ENCODE measurements around the gene GIPC2.

DNA sequence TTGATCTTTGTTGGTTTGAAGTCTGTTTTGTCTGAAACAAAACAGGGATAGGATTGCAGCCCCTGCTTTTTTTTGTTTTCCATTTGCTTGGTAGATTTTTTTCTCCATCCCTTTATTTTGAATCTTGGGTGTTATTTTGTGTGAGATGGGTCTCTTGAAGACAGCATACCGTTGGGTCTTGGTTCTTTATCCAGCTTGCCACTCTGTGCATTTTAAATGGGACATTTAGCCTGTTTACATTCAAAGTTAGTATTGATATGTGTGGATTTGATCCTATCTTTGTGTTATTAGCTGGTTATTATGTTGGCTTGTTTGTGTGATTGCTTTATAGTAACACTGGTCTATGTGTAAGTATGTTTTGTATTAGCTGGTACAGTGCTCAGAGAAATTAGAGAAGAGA is 40.9 kb downstream of the GIPC2 start:
- TF ChIP-seq, protein P1, sequence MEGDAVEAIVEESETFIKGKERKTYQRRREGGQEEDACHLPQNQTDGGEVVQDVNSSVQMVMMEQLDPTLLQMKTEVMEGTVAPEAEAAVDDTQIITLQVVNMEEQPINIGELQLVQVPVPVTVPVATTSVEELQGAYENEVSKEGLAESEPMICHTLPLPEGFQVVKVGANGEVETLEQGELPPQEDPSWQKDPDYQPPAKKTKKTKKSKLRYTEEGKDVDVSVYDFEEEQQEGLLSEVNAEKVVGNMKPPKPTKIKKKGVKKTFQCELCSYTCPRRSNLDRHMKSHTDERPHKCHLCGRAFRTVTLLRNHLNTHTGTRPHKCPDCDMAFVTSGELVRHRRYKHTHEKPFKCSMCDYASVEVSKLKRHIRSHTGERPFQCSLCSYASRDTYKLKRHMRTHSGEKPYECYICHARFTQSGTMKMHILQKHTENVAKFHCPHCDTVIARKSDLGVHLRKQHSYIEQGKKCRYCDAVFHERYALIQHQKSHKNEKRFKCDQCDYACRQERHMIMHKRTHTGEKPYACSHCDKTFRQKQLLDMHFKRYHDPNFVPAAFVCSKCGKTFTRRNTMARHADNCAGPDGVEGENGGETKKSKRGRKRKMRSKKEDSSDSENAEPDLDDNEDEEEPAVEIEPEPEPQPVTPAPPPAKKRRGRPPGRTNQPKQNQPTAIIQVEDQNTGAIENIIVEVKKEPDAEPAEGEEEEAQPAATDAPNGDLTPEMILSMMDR (IDR thresholded peaks at IDR 0.05): no peak
- no peak for TF ChIP-seq POLR2A (IDR thresholded peaks at IDR 0.05)

Data from heart left ventricle (tissue), 13 donors.